ENCODE results near the gene PDE4D. TPM values are rescaled to one million over a fixed set of nuclear protein-coding genes. Genes with fewer than 3 reads are reported as not detected.

Gene PDE4D
- total RNA-seq, 4 donors from 2014 or later, result 14.7 to 36.3 (median 24.7) TPM

DNA sequence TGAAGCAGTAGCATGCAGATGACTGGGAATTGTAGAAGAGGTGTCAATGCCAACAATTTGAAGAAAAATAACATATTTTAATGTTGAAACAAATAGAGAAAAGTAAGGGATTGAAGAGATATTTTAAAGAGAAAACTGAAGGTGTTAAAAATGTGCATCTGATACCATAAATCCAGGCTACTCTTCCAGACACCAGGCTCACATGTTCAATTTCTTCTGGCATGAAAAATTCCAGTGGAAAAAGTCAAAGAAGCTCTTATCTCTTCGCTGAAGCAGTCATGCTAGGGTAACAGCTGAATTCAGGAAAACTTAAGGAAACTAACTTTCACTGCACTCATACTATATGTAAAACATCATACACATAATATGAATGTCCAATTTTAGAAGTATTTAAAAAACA lies 335.0 kb downstream of the PDE4D start:
- no peak for TF ChIP-seq POLR2A (IDR thresholded peaks at IDR 0.05)
- TF ChIP-seq, protein P1, sequence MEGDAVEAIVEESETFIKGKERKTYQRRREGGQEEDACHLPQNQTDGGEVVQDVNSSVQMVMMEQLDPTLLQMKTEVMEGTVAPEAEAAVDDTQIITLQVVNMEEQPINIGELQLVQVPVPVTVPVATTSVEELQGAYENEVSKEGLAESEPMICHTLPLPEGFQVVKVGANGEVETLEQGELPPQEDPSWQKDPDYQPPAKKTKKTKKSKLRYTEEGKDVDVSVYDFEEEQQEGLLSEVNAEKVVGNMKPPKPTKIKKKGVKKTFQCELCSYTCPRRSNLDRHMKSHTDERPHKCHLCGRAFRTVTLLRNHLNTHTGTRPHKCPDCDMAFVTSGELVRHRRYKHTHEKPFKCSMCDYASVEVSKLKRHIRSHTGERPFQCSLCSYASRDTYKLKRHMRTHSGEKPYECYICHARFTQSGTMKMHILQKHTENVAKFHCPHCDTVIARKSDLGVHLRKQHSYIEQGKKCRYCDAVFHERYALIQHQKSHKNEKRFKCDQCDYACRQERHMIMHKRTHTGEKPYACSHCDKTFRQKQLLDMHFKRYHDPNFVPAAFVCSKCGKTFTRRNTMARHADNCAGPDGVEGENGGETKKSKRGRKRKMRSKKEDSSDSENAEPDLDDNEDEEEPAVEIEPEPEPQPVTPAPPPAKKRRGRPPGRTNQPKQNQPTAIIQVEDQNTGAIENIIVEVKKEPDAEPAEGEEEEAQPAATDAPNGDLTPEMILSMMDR (IDR thresholded peaks at IDR 0.05), result no peak
- no peak for DNase-seq

DNA sequence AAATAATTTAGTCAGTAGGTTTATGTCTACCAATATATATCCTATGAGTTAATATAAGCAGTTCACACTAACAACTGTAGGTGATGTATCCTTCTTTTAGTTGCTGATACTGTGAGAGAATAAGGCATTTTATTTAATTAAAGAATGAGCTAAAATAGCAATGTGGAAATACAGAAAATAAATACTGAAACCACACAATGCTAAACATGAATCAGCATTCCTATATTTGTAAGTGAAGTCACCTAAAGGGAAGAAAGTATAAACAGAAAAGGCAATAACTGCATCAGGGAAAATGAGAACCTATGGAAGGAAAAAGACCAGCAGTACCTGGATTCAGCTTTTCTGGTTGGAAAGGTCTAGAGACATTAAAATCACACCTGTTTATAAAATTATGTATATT lies 336.0 kb downstream of the PDE4D start:
- H3K27ac ChIP-seq, result no peak overlapping the region

More for the DNA sequence above, 335.0 kb downstream of the PDE4D start:
- Histone ChIP-seq H3K9me3 (no peaks in the 10 kb centered on the region), H3K27ac (no peak overlapping the region), H3K36me3 (no peaks in the 10 kb centered on the region), H3K27me3 (no peaks in the 10 kb centered on the region), H3K4me1 (no peaks in the 10 kb centered on the region), H3K4me3 (replicated peaks in 1 of 3) (no peak overlapping the region)
- intact Hi-C loops (cut with DNase I), result no loop called here
- 89% methylated on average over 1 of the region's 1 CpG for WGBS, 2 donors

DNA sequence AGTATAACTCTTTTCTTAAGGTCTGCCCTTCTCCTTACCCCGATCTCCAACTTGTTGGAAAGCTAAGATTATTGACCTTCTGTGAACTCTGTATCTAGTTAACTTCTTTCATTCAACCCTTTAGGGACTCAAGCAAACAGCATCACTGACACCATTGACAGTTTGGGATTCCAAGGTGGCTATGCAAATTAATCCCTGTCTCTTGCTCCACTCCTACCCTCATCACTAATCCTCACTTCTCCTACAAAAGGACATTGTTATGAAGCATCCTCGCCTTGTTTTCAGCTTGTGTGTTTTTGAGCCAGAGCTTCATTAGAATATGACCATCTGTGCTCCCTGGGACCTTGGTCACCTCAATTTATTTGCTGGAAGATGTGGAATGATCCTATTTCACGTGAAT lies 337.9 kb downstream of the PDE4D start:
- H3K27me3 ChIP-seq, result no peaks in the 10 kb centered on the region
- 82 to 90% methylated on average over 3 of the region's 3 CpGs for WGBS, 2 donors
- intact Hi-C loops (cut with DNase I), result no loop called here
- H3K27ac ChIP-seq, result no peak overlapping the region
- no peaks in the 10 kb centered on the region for H3K9me3 ChIP-seq
- DNase-seq, result no peak
- no peaks in the 10 kb centered on the region for H3K4me1 ChIP-seq
- H3K4me3 ChIP-seq (replicated peaks in 1 of 3), result no peak overlapping the region
- TF ChIP-seq POLR2A (IDR thresholded peaks at IDR 0.05), result no peak
- TF ChIP-seq, protein P1 (IDR thresholded peaks at IDR 0.05), result no peak
- H3K36me3 ChIP-seq, result no peaks in the 10 kb centered on the region

More for the DNA sequence above, 336.0 kb downstream of the PDE4D start:
- intact Hi-C loops (cut with DNase I), result no loop called here
- DNase-seq, result no peak
- no peaks in the 10 kb centered on the region for H3K9me3 ChIP-seq
- no peaks in the 10 kb centered on the region for H3K27me3 ChIP-seq
- H3K36me3 ChIP-seq, result no peaks in the 10 kb centered on the region
- H3K4me3 ChIP-seq (replicated peaks in 1 of 3), result no peak overlapping the region
- TF ChIP-seq, protein P1 (IDR thresholded peaks at IDR 0.05), result no peak
- TF ChIP-seq POLR2A (IDR thresholded peaks at IDR 0.05), result no peak
- no peaks in the 10 kb centered on the region for H3K4me1 ChIP-seq

DNA sequence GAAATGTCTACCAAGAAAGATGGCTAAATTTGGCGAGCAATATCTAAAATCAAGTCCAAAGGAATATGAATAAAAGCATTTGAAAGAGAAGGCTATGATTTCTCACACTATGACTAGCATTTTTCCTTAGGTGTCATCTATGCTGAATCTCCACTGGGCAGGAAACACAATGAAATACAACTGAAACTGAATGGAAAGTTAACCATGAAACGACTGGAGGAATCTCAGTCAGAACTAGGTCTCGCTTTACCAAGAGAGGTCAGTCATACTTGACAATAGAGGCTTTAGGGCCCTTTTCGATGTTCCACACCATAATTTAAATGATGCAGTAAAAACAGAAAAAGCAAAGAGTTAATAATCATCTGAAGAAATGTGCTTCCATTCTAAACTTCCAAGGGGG lies 339.0 kb downstream of the PDE4D start:
- TF ChIP-seq, protein P1 (IDR thresholded peaks at IDR 0.05), result no peak
- no peak for TF ChIP-seq POLR2A (IDR thresholded peaks at IDR 0.05)
- H3K36me3 ChIP-seq, result no peaks in the 10 kb centered on the region
- H3K9me3 ChIP-seq, result no peaks in the 10 kb centered on the region
- H3K4me3 ChIP-seq (replicated peaks in 1 of 3), result no peak overlapping the region
- H3K4me1 ChIP-seq, result no peaks in the 10 kb centered on the region
- H3K27me3 ChIP-seq, result no peaks in the 10 kb centered on the region
- 91 to 94% methylated on average over 4 of the region's 4 CpGs for WGBS, 2 donors
- no peak for DNase-seq
- H3K27ac ChIP-seq, result no peak overlapping the region
- intact Hi-C loops (cut with DNase I), result no loop called here

DNA sequence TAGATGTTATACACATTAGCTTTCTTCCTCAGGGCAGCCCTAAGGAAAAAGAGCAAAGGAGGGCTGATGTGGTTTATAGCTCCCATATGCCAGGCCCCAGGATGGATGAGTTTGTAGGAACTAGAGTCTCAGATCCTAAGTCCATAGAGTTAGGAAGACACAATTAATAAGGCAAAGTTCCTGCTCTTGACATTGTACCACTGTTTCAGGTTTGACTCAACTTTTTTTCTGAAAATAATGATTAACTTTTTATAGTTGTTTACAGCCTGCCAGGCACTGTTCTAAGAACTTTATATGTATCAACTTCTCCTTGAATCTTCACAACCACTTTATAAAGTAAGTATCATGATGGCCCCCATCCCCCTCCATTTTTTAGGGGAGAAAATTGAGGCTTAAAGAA lies 339.5 kb downstream of the PDE4D start:
- Histone ChIP-seq H3K4me1 (peaks cover 2 to 3% of the 10 kb centered on the region in 2 donors), H3K36me3 (no peaks in the 10 kb centered on the region), H3K9me3 (no peaks in the 10 kb centered on the region), H3K27me3 (no peaks in the 10 kb centered on the region), H3K27ac (no peak overlapping the region), H3K4me3 (replicated peaks in 1 of 3) (no peak overlapping the region)
- DNase-seq, result no peak
- intact Hi-C loops (cut with DNase I), result no loop called here
- TF ChIP-seq, protein P1 (IDR thresholded peaks at IDR 0.05), result no peak
- TF ChIP-seq POLR2A (IDR thresholded peaks at IDR 0.05), result no peak
